ENCODE results near the gene SQOR.

The SQOR gene

GRCh38 chr15:45588219-45588875, 46.5 kb upstream of the SQOR start:
- no peak for TF ChIP-seq ZFX (IDR thresholded peaks at IDR 0.05)
- no peak for TF ChIP-seq CTCF (conservative IDR thresholded peaks at IDR 0.05)
- H3K27ac ChIP-seq = peak overlapping the region; percentile 98; the same call in 1 of the 2 replicates

- no peak overlapping the region for H3K27ac ChIP-seq
- no peak for TF ChIP-seq ZFX (IDR thresholded peaks at IDR 0.05)
- no peak for TF ChIP-seq CTCF (conservative IDR thresholded peaks at IDR 0.05)
Observed at GRCh38 chr15:45589256-45589655, 45.6 kb upstream of the SQOR start.

- no peak overlapping the region for H3K27ac ChIP-seq
Observed at GRCh38 chr15:45594319-45594718, 40.5 kb upstream of the SQOR start.

DNA sequence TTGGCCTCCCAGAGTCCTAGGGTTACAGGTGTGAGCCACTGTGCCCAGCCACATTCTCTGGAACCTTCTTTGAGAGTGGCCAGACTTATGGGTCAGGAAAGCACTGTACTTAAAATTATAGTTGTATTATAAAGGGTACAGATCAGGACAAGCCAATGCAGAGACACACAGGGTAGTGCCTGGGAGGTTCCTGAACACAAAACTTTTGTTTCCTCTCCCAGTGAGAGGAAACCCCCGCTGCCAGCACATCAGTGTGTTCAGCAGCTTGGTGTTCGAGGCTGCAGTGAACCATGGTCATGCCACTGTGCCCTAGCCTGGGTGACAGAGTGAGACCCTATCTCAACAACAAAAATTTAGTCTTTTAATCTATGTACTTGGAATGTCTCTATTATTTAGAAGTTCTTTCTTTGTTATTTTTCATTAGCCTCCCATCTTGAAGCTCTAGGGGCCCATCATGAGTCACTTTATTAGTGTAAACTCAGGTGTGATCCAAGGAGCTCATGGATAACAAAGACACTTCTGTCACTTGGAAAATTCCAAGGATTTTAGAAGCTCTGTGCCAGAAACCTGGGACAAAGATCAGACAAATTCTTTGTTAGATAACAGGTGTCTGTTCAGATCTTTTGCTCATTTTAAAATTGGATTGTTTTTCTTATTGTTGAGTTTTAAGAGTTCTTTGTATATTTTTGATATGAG, 39.8 kb upstream of the SQOR start:
- H3K27ac ChIP-seq = no peak overlapping the region
- TF ChIP-seq ZFX (IDR thresholded peaks at IDR 0.05) = no peak
- no peak for TF ChIP-seq CTCF (conservative IDR thresholded peaks at IDR 0.05)

More at GRCh38 chr15:45594319-45594718, 40.5 kb upstream of the SQOR start:
- TF ChIP-seq ZFX (IDR thresholded peaks at IDR 0.05) (no peak), CTCF (conservative IDR thresholded peaks at IDR 0.05) (no peak)

DNA sequence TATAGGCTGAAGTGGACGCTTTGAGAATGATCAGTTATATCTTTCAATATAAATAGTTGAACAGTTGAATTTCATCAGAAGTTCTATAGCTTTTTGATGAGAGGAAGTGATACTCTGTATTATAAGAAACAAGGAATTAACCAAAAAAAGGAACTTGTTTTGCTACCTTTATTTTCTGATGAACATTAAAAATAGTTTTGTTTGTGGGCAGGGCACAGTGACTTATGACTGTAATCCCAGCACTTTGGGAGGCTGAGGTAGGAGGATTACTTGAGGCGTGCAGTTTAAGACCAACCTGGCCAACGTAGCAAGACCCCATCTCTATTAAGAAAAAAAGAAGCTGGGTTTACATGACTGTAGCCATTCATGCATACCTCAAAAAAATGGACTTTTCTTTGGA, 30.9 kb upstream of the SQOR start:
- TF ChIP-seq ZFX (IDR thresholded peaks at IDR 0.05) = no peak
- H3K27ac ChIP-seq = no peak overlapping the region

GRCh38 chr15:45604326-45604725, 30.5 kb upstream of the SQOR start:
- no peak for TF ChIP-seq ZFX (IDR thresholded peaks at IDR 0.05)
- TF ChIP-seq CTCF (conservative IDR thresholded peaks at IDR 0.05) = no peak
- no peak overlapping the region for H3K27ac ChIP-seq

DNA sequence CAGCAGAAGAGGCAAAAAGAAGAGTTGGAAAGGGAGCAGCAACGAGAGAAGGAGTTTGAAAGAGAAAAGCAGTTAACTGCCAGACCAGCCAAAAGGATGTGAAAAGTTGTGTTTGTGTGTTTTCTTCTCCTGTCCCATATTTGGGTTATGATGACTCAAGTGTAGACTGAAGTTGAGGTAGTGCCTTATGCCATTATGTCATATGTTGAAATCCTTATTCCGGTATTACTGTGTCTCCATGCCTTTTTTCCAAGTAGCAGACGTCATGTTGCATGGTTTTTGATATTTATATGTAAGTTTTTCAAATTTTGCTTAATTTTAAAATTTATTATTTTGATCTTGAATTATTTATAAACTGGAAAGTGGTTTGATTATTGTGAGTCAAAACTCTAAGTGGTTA, 28.4 kb upstream of the SQOR start:
- no peak overlapping the region for H3K27ac ChIP-seq
- TF ChIP-seq CTCF (conservative IDR thresholded peaks at IDR 0.05) (no peak), ZFX (IDR thresholded peaks at IDR 0.05) (no peak)

DNA sequence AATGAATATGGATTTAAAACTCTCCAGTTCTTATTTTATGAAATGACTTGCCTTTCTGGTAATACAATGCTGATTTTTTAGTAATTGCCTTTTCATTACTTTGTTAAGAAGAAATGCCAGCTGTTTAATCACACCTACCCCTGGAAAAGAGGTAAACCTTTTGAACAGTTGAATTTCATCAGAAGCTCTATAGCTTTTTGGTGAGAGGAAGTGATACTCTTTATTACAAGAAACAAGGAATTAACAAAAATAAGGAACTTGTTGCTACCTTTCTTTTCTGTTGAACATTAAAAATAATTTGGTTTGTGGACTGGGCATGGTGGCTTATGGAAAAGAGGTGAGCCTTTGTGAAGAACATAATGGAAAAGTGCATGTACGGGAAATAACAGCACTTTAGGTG, 28.0 kb upstream of the SQOR start:
- no peak overlapping the region for H3K27ac ChIP-seq
- no peak for TF ChIP-seq ZFX (IDR thresholded peaks at IDR 0.05)
- TF ChIP-seq CTCF (conservative IDR thresholded peaks at IDR 0.05) = no peak
